Measurements from ENCODE around the gene VIPR2. TPM values are rescaled to one million over a fixed set of nuclear protein-coding genes. Genes with fewer than 3 reads are reported as not detected.

Gene VIPR2
- total and polyA plus RNA-seq, 10 donors = 0.41 to 1.4 (median 0.64) TPM

DNA sequence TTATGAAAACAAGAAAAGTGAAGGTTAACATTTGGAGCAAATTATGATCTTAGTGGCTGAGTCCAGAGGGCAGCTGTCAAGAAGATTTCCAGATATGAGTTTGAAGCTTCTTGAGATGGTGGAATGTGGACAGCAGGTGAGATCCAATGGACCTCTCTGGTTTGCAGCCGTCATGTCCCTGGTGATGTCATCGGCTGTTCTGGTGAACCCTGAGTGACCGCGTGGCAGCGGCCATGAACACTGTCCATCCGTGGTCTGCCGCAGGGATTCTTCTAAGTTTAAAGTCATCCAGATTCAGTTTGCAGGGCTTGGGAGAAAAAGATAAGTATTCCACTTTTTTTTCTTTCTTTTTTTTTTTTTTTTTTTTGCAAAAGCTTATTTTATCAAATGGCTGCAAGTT is 15.8 kb upstream of the VIPR2 start:
- Histone ChIP-seq H3K4me3 (no peak overlapping the region), H3K4me1 (no peaks in the 10 kb centered on the region), H3K9me3 (peaks cover 0 to 2% (median 0%) of the 10 kb centered on the region in 8 donors), H3K27me3 (replicated peaks in 1 of 7) (peaks cover 0 to 12% (median 0%) of the 10 kb centered on the region in 7 donors), H3K36me3 (no peaks in the 10 kb centered on the region), H3K27ac (no peak overlapping the region)
- intact Hi-C loops (cut with DNase I; ENCODE audit: low total_unique reads) = no loop called here
- TF ChIP-seq, protein P1, sequence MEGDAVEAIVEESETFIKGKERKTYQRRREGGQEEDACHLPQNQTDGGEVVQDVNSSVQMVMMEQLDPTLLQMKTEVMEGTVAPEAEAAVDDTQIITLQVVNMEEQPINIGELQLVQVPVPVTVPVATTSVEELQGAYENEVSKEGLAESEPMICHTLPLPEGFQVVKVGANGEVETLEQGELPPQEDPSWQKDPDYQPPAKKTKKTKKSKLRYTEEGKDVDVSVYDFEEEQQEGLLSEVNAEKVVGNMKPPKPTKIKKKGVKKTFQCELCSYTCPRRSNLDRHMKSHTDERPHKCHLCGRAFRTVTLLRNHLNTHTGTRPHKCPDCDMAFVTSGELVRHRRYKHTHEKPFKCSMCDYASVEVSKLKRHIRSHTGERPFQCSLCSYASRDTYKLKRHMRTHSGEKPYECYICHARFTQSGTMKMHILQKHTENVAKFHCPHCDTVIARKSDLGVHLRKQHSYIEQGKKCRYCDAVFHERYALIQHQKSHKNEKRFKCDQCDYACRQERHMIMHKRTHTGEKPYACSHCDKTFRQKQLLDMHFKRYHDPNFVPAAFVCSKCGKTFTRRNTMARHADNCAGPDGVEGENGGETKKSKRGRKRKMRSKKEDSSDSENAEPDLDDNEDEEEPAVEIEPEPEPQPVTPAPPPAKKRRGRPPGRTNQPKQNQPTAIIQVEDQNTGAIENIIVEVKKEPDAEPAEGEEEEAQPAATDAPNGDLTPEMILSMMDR (IDR thresholded peaks at IDR 0.05 in 8 of 11, conservative IDR thresholded peaks at IDR 0.05 in 3 of 11) = no peak
- no peak for TF ChIP-seq POLR2A (IDR thresholded peaks at IDR 0.05)
- TF ChIP-seq POLR2AphosphoS5 (IDR thresholded peaks at IDR 0.05) = no peak
- no peak for DNase-seq
- WGBS, 5 donors = 92 to 95% (median 93%) methylated on average over 7 of the region's 7 CpGs

GRCh38 chr7:159159731-159160130 is 15.1 kb upstream of the VIPR2 start:
- H3K27ac ChIP-seq = no peak overlapping the region
- DNase-seq = no peak
- intact Hi-C loops (cut with DNase I; ENCODE audit: low total_unique reads) = no loop called here

DNA sequence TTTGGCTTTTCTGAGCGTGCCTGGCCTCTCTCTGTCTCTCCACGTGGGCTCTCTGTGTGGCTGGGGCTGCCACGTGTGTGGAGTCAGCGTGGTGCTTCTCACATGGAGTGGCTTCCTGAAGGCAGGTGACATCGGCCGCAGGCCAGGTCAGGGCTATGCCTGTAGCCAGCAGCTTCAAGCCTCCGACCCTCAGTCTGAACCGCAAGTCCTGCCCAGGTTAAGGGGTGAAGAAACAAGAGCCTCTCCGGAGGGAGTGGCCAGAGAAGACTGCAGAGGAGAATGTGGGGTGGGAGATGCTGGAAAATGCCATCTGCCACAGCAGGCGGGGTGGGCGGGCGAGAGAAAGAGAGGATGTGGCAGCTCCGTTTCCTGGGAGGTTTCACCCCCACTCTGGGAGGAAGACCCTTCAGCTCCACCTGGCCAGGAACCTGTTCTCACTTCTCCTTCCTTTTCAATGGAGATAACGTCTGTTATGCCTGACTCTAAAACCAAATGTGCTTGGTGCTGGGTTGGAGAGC is 14.3 kb upstream of the VIPR2 start:
- Histone ChIP-seq H3K9me3 (no peaks in the 10 kb centered on the region), H3K4me1 (no peaks in the 10 kb centered on the region), H3K4me3 (no peak overlapping the region), H3K27me3 (replicated peaks in 1 of 7) (peaks cover 0 to 12% (median 0%) of the 10 kb centered on the region in 7 donors), H3K27ac (no peak overlapping the region), H3K36me3 (no peaks in the 10 kb centered on the region)
- TF ChIP-seq, protein P1 (IDR thresholded peaks at IDR 0.05 in 8 of 11, conservative IDR thresholded peaks at IDR 0.05 in 3 of 11) = no peak
- TF ChIP-seq POLR2AphosphoS5 (IDR thresholded peaks at IDR 0.05) (no peak), POLR2A (IDR thresholded peaks at IDR 0.05) (no peak)
- 50 to 59% (median 55%) methylated on average over 10 to 14 of the region's 14 CpGs for WGBS, 5 donors
- no peak for DNase-seq
- intact Hi-C loops (cut with DNase I; ENCODE audit: low total_unique reads) = no loop called here

More at GRCh38 chr7:159159731-159160130, 15.1 kb upstream of the VIPR2 start:
- TF ChIP-seq, protein P1 (IDR thresholded peaks at IDR 0.05 in 8 of 11, conservative IDR thresholded peaks at IDR 0.05 in 3 of 11) = no peak
- WGBS, 5 donors = 63 to 72% (median 71%) methylated on average over 6 of the region's 6 CpGs
- Histone ChIP-seq H3K4me1 (no peaks in the 10 kb centered on the region), H3K9me3 (no peaks in the 10 kb centered on the region), H3K36me3 (no peaks in the 10 kb centered on the region), H3K4me3 (no peak overlapping the region), H3K27me3 (replicated peaks in 1 of 7) (peaks cover 0 to 12% (median 0%) of the 10 kb centered on the region in 7 donors)

GRCh38 chr7:159158125-159158887 is 13.6 kb upstream of the VIPR2 start:
- no peaks in the 10 kb centered on the region for H3K9me3 ChIP-seq
- H3K27ac ChIP-seq = no peak overlapping the region
- no peak for TF ChIP-seq POLR2AphosphoS5 (IDR thresholded peaks at IDR 0.05)
- TF ChIP-seq, protein P1 (IDR thresholded peaks at IDR 0.05 in 8 of 11, conservative IDR thresholded peaks at IDR 0.05 in 3 of 11) = no peak
- no peak for TF ChIP-seq POLR2A (IDR thresholded peaks at IDR 0.05)
- no peaks in the 10 kb centered on the region for H3K4me1 ChIP-seq
- peaks cover 0 to 12% (median 0%) of the 10 kb centered on the region in 7 donors for H3K27me3 ChIP-seq (replicated peaks in 1 of 7)
- H3K36me3 ChIP-seq = no peaks in the 10 kb centered on the region
- no peak overlapping the region for H3K4me3 ChIP-seq
- DNase-seq = no peak
- intact Hi-C loops (cut with DNase I; ENCODE audit: low total_unique reads) = no loop called here
- 87 to 91% (median 89%) methylated on average over 28 to 29 of the region's 29 CpGs for WGBS, 5 donors
